ENCODE results near the gene KIAA0930. TPM values are rescaled to one million over a fixed set of nuclear protein-coding genes. Genes with fewer than 3 reads are reported as not detected.

The KIAA0930 gene
- polyA plus RNA-seq, 1 of the 3 experiments (the other 2 are of a cell fraction): 80.8 TPM

- 80% methylated on average over 13 of the region's 24 CpGs for WGBS (ENCODE audit: low lambda C conversion rate)
- Histone ChIP-seq H2AFZ (ENCODE audit: low read depth) (no peak overlapping the region), H3K4me1 (ENCODE audit: control insufficient read depth in 1 of 2, insufficient read depth in 2 of 2, low read depth in 1 of 2, low read length in 1 of 2) (peaks cover 26 to 45% of the 10 kb centered on the region in 2 experiments), H3K9ac (no peak overlapping the region), H3K9me2 (no peaks in the 10 kb centered on the region), H3K79me2 (ENCODE audit: insufficient read depth) (peaks cover 20% of the 10 kb centered on the region), H3K27ac (ENCODE audit: low read depth in 2 of 2, low read length in 1 of 2) (peak overlapping the region; percentile 43 to 67; a peak in 2 of 4 replicates), H3F3A (replicated peaks; ENCODE audit: insufficient read depth) (peaks cover 11% of the 10 kb centered on the region), H3K4me2 (no peak overlapping the region), H3K27me3 (ENCODE audit: insufficient read depth) (no peaks in the 10 kb centered on the region), H3K4me3 (ENCODE audit: low read depth in 2 of 2, low read length in 1 of 2) (no peak overlapping the region), H3K36me3 (replicated peaks in 1 of 2; ENCODE audit: control insufficient read depth in 1 of 2, insufficient read depth in 2 of 2, low read length in 1 of 2) (peaks cover 7 to 24% of the 10 kb centered on the region in 2 experiments), H4K20me1 (ENCODE audit: insufficient read depth) (peaks cover 5% of the 10 kb centered on the region; the same call in 1 of the 2 replicates), H3K9me3 (no peaks in the 10 kb centered on the region)
- CTCF ChIA-PET: interaction anchor here (0.6 to 2.8 kb wide), 34 partner anchors 7 to 370 kb away, joined by 3 to 28 read pairs (median 5); partner anchors contain the start of gene NUP50
- DNase-seq: no peak
- peak; percentile 37; the same call in 1 of the 2 replicates for TF ChIP-seq TCF12 (IDR thresholded peaks at IDR 0.05)
- no peak for TF ChIP-seq RXRA (IDR thresholded peaks at IDR 0.05; ENCODE audit: borderline replicate concordance, low read depth)
- POLR2A ChIA-PET: interaction anchor here (1.0 kb wide), 1 partner anchor 11 kb away, joined by 3 read pairs; no protein-coding TSS in a partner anchor
Observed at GRCh38 chr22:45207981-45208664, 32.6 kb downstream of the KIAA0930 start.

DNA sequence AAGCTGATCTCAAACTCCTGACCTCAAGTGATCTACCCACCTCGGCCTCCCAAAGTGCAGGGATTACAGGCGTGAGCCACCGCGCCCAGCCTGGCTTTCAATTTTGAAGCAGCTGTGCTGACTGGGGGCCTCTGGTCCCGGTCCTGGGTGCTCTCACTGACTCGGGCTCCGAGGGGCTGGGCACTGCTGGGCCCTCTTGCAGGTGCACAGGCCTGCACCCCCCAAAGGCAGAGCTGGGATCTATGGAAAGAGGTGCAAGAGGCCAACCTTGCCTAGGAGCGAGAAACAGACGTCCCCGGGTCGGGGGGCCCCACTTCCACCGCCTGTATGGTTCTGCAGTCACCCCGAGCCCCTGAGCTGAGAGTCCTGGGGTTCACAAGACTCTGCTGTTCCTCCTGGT is 33.2 kb downstream of the KIAA0930 start:
- Histone ChIP-seq H3K27ac (ENCODE audit: low read depth in 2 of 2, low read length in 1 of 2) (no peak overlapping the region), H3K4me1 (ENCODE audit: control insufficient read depth in 1 of 2, insufficient read depth in 2 of 2, low read depth in 1 of 2, low read length in 1 of 2) (peaks cover 23 to 39% of the 10 kb centered on the region in 2 experiments), H3K4me3 (ENCODE audit: low read depth in 2 of 2, low read length in 1 of 2) (no peak overlapping the region), H2AFZ (ENCODE audit: low read depth) (no peak overlapping the region), H3K4me2 (no peak overlapping the region), H3K9me3 (no peaks in the 10 kb centered on the region), H4K20me1 (ENCODE audit: insufficient read depth) (peaks cover 5% of the 10 kb centered on the region; the same call in 1 of the 2 replicates), H3F3A (replicated peaks; ENCODE audit: insufficient read depth) (peaks cover 7% of the 10 kb centered on the region), H3K9ac (no peak overlapping the region), H3K79me2 (ENCODE audit: insufficient read depth) (peaks cover 20% of the 10 kb centered on the region), H3K9me2 (no peaks in the 10 kb centered on the region), H3K27me3 (ENCODE audit: insufficient read depth) (no peaks in the 10 kb centered on the region), H3K36me3 (replicated peaks in 1 of 2; ENCODE audit: control insufficient read depth in 1 of 2, insufficient read depth in 2 of 2, low read length in 1 of 2) (peaks cover 7 to 30% of the 10 kb centered on the region in 2 experiments)
- TF ChIP-seq USF1 (IDR thresholded peaks at IDR 0.05; ENCODE audit: borderline replicate concordance, low read depth) (no peak), YY1 (IDR thresholded peaks at IDR 0.05; ENCODE audit: low read depth) (no peak), MXI1 (IDR thresholded peaks at IDR 0.05; ENCODE audit: low read depth, low read length) (no peak), GATA2 (CRISPR knock-in tag; IDR thresholded peaks at IDR 0.05) (no peak), MAX (IDR thresholded peaks at IDR 0.05; ENCODE audit: low read depth) (no peak), RFX5 (IDR thresholded peaks at IDR 0.05; ENCODE audit: low read length) (no peak), RAD21 (IDR thresholded peaks at IDR 0.05; ENCODE audit: low read length) (no peak), ELF1 (IDR thresholded peaks at IDR 0.05) (no peak), EZH2phosphoT487 (IDR thresholded peaks at IDR 0.05; ENCODE audit: borderline replicate concordance, low read depth) (no peak), RCOR1 (IDR thresholded peaks at IDR 0.05; ENCODE audit: low read length) (no peak), FOXM1 (IDR thresholded peaks at IDR 0.05; ENCODE audit: low read depth) (no peak)
- TF ChIP-seq, protein P1, sequence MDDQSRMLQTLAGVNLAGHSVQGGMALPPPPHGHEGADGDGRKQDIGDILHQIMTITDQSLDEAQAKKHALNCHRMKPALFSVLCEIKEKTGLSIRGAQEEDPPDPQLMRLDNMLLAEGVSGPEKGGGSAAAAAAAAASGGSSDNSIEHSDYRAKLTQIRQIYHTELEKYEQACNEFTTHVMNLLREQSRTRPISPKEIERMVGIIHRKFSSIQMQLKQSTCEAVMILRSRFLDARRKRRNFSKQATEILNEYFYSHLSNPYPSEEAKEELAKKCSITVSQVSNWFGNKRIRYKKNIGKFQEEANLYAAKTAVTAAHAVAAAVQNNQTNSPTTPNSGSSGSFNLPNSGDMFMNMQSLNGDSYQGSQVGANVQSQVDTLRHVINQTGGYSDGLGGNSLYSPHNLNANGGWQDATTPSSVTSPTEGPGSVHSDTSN (IDR thresholded peaks at IDR 0.05): no peak
- TF ChIP-seq, protein P2, sequence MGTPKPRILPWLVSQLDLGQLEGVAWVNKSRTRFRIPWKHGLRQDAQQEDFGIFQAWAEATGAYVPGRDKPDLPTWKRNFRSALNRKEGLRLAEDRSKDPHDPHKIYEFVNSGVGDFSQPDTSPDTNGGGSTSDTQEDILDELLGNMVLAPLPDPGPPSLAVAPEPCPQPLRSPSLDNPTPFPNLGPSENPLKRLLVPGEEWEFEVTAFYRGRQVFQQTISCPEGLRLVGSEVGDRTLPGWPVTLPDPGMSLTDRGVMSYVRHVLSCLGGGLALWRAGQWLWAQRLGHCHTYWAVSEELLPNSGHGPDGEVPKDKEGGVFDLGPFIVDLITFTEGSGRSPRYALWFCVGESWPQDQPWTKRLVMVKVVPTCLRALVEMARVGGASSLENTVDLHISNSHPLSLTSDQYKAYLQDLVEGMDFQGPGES (IDR thresholded peaks at IDR 0.05; ENCODE audit: low read depth, low read length): no peak
- TF ChIP-seq, protein P3, sequence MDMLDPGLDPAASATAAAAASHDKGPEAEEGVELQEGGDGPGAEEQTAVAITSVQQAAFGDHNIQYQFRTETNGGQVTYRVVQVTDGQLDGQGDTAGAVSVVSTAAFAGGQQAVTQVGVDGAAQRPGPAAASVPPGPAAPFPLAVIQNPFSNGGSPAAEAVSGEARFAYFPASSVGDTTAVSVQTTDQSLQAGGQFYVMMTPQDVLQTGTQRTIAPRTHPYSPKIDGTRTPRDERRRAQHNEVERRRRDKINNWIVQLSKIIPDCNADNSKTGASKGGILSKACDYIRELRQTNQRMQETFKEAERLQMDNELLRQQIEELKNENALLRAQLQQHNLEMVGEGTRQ (IDR thresholded peaks at IDR 0.05; ENCODE audit: borderline replicate concordance, low read depth, low read length): no peak
- WGBS (ENCODE audit: low lambda C conversion rate): 98% methylated on average over 9 of the region's 13 CpGs
- ChIA-PET CTCF (interaction anchor here (0.9 to 2.3 kb wide), 4 partner anchors 17 to 105 kb away, joined by 3 to 28 read pairs (median 8); partner anchors contain the start of gene NUP50), POLR2A (no interaction called here)
- DNase-seq: no peak
